ENCODE measurements around the gene ULK1.
"Not testable (repeated sequence)": the region's sequence is repeated elsewhere in the genome, so short reads cannot be mapped to it uniquely, and the experiment has no call there.

The ULK1 gene

GRCh38 chr12:131946757-131947156 is 52.3 kb downstream of the ULK1 start:
- no peak for FAIRE-seq

GRCh38 chr12:131947482-131948027 is 53.1 kb downstream of the ULK1 start:
- FAIRE-seq, result no peak

- FAIRE-seq, result no peak
Measured at GRCh38 chr12:131948166-131948712, 53.8 kb downstream of the ULK1 start.

GRCh38 chr12:131948713-131949430 is 54.5 kb downstream of the ULK1 start:
- not testable (repeated sequence) for FAIRE-seq

GRCh38 chr12:131949431-131950181 is 55.2 kb downstream of the ULK1 start, which contains the start of gene EP400:
EP400 (plus strand) TSS chr12:131949942; CDS start chr12:131960620, 10,678 bp downstream.
- no peak for FAIRE-seq

- FAIRE-seq, result no peak
Measured at GRCh38 chr12:131950182-131950913, 55.9 kb downstream of the ULK1 start.

- not testable (repeated sequence) for FAIRE-seq
Measured at GRCh38 chr12:131953810-131954209, 59.4 kb downstream of the ULK1 start.

GRCh38 chr12:131954460-131954859 is 60.0 kb downstream of the ULK1 start:
- not testable (repeated sequence) for FAIRE-seq

- FAIRE-seq, result no peak
Measured at GRCh38 chr12:131959116-131959515, 64.7 kb downstream of the ULK1 start.

GRCh38 chr12:131959641-131960589 is 65.5 kb downstream of the ULK1 start:
- no peak for FAIRE-seq

- not testable (repeated sequence) for FAIRE-seq
Measured at GRCh38 chr12:131960590-131961325, 66.3 kb downstream of the ULK1 start.

- not testable (repeated sequence) for FAIRE-seq
Measured at GRCh38 chr12:131961328-131961727, 66.9 kb downstream of the ULK1 start.

- no peak for FAIRE-seq
Measured at GRCh38 chr12:131962069-131962468, 67.6 kb downstream of the ULK1 start.

- FAIRE-seq, result no peak
Measured at GRCh38 chr12:131963381-131963780, 69.0 kb downstream of the ULK1 start.

- no peak for FAIRE-seq
Measured at GRCh38 chr12:131965073-131965472, 70.7 kb downstream of the ULK1 start.

- FAIRE-seq, result no peak
Measured at GRCh38 chr12:131971226-131971625, 76.8 kb downstream of the ULK1 start.
